Uterus (tissue), 2 donors: ENCODE data around the gene PRSS21.

Experiments used
- POLR2A ChIP-seq, 2 donors: fragments of 450-650 bp; IDR thresholded peaks; one replicate each; pipeline ENCODE4 v1.6.1; 2016; ENCODE audit warnings: antibody characterized with exemption in 2 of 2, mild to moderate bottlenecking in 1 of 2, moderate library complexity in 1 of 2
- TF ChIP-seq, protein P1 (sequence below), 4 experiments: fragments of 200-600 bp in 2 of 4; fragments of 450-650 bp in 2 of 4; sonication (generic) in 2 of 4; IDR thresholded peaks; one replicate each; pipeline ENCODE4 v1.5.1; 2016 to 2019; ENCODE audit warnings: antibody characterized with exemption in 4 of 4, mild to moderate bottlenecking in 2 of 4, moderate library complexity in 1 of 4

DNA sequence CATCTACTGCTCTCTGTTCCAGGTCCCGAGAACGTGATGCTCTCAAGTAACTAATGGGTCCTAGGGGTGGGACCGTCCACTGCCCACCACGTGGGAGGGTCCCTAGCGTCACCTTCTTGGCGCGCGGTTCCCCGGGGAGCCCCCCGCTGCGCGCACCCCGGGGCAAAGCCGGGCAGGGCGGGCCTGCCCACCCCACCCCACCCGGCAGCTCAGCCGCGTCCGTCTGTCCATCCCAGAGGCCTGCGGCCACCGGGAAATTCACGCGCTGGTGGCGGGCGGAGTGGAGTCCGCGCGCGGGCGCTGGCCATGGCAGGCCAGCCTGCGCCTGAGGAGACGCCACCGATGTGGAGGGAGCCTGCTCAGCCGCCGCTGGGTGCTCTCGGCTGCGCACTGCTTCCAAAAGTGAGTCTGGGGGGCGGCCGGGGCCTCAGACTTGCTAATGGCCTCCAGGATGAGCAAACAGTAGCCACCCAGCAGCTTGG is 18.3 kb upstream of the PRSS21 start:
- TF ChIP-seq POLR2A (IDR thresholded peaks at IDR 0.05): no peak
- TF ChIP-seq, protein P1, sequence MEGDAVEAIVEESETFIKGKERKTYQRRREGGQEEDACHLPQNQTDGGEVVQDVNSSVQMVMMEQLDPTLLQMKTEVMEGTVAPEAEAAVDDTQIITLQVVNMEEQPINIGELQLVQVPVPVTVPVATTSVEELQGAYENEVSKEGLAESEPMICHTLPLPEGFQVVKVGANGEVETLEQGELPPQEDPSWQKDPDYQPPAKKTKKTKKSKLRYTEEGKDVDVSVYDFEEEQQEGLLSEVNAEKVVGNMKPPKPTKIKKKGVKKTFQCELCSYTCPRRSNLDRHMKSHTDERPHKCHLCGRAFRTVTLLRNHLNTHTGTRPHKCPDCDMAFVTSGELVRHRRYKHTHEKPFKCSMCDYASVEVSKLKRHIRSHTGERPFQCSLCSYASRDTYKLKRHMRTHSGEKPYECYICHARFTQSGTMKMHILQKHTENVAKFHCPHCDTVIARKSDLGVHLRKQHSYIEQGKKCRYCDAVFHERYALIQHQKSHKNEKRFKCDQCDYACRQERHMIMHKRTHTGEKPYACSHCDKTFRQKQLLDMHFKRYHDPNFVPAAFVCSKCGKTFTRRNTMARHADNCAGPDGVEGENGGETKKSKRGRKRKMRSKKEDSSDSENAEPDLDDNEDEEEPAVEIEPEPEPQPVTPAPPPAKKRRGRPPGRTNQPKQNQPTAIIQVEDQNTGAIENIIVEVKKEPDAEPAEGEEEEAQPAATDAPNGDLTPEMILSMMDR (IDR thresholded peaks at IDR 0.05): no peak
